Ectodermal cell (in vitro differentiated cells): ENCODE data around the gene SLC30A2.

Source experiments
- H3K27ac ChIP-seq: 2 replicates; pipeline ENCODE4 v1.7.0; 2013; ENCODE audit warnings: mild to moderate bottlenecking, low read depth, low read length; ENCODE audit not compliant: insufficient read depth, poor library complexity, severe bottlenecking
- H3K27me3 ChIP-seq: 2 replicates; pipeline ENCODE4 v1.7.0; 2013; ENCODE audit warnings: mild to moderate bottlenecking, low read length; ENCODE audit not compliant: insufficient read depth, control insufficient read depth, poor library complexity, severe bottlenecking
- H3K36me3 ChIP-seq: one replicate; pipeline ENCODE4 v1.7.0; 2013; ENCODE audit warnings: low read length; ENCODE audit not compliant: control insufficient read depth, insufficient read depth
- H3K4me1 ChIP-seq: one replicate; pipeline ENCODE4 v1.7.0; 2013; ENCODE audit warnings: low read length; ENCODE audit not compliant: control insufficient read depth, insufficient read depth
- H3K4me3 ChIP-seq: 2 replicates; pipeline ENCODE4 v1.7.0; 2013; ENCODE audit warnings: low read depth, low read length, control low read depth; ENCODE audit not compliant: insufficient read depth
- H3K9me3 ChIP-seq: 2 replicates; pipeline ENCODE4 v1.7.0; 2013; ENCODE audit warnings: mild to moderate bottlenecking, low read length, moderate library complexity; ENCODE audit not compliant: control insufficient read depth
- whole genome bisulfite sequencing, 2 experiments: methylation state at CpG; one replicate each; pipeline ENCODE4 v1.1.7; 2013; ENCODE audit warnings: missing lambda C conversion rate in 2 of 2; 5-methylcytosine and 5-hydroxymethylcytosine counted together

SLC30A2 gene

GRCh38 chr1:25999041-25999800 lies 46.7 kb downstream of the SLC30A2 start:
- H3K9me3 ChIP-seq: no peaks in the 10 kb centered on the region
- no peaks in the 10 kb centered on the region for H3K36me3 ChIP-seq
- 89 to 91% methylated on average over 18 of the region's 18 CpGs for WGBS, 2 experiments
- peaks cover 9% of the 10 kb centered on the region for H3K4me1 ChIP-seq
- H3K4me3 ChIP-seq: no peak overlapping the region
- no peaks in the 10 kb centered on the region for H3K27me3 ChIP-seq
- H3K27ac ChIP-seq: no peak overlapping the region

- peak within 1 kb of the TSS; percentile 69 for H3K4me3 ChIP-seq
- no peaks in the 10 kb centered on the region for H3K36me3 ChIP-seq
- H3K27me3 ChIP-seq: no peaks in the 10 kb centered on the region
- H3K9me3 ChIP-seq: no peaks in the 10 kb centered on the region
- H3K27ac ChIP-seq: peak within 1 kb of the TSS; percentile 58
- 4 to 5% methylated on average over 45 to 47 of the region's 47 CpGs for WGBS, 2 experiments
- peaks cover 9% of the 10 kb centered on the region for H3K4me1 ChIP-seq
Observed at GRCh38 chr1:25997828-25998761, 47.8 kb downstream of the SLC30A2 start, which contains the start of gene PAFAH2. PAFAH2 (minus strand) TSS chr1:25998063; CDS start chr1:25990816, 7,247 bp downstream.

- H3K4me1 ChIP-seq: peaks cover 9% of the 10 kb centered on the region
- no peaks in the 10 kb centered on the region for H3K27me3 ChIP-seq
- no peaks in the 10 kb centered on the region for H3K9me3 ChIP-seq
- peak overlapping the region; percentile 58 for H3K27ac ChIP-seq
- 23 to 24% methylated on average over 13 of the region's 13 CpGs for WGBS, 2 experiments
- H3K36me3 ChIP-seq: no peaks in the 10 kb centered on the region
- peak overlapping the region; percentile 69 for H3K4me3 ChIP-seq
Observed at GRCh38 chr1:25996966-25997827, 48.7 kb downstream of the SLC30A2 start.

- WGBS, 2 experiments: 90 to 98% methylated on average over 3 of the region's 3 CpGs
- Histone ChIP-seq H3K9me3 (no peaks in the 10 kb centered on the region), H3K36me3 (no peaks in the 10 kb centered on the region), H3K4me3 (no peak overlapping the region), H3K4me1 (peaks cover 9% of the 10 kb centered on the region), H3K27ac (no peak overlapping the region), H3K27me3 (no peaks in the 10 kb centered on the region)
Observed at GRCh38 chr1:25994402-25995150, 51.3 kb downstream of the SLC30A2 start.

GRCh38 chr1:25993197-25993951 lies 52.5 kb downstream of the SLC30A2 start:
- H3K4me1 ChIP-seq: peaks cover 2% of the 10 kb centered on the region
- H3K4me3 ChIP-seq: no peak overlapping the region
- H3K36me3 ChIP-seq: no peaks in the 10 kb centered on the region
- H3K9me3 ChIP-seq: no peaks in the 10 kb centered on the region
- no peaks in the 10 kb centered on the region for H3K27me3 ChIP-seq
- WGBS, 2 experiments: 79 to 80% methylated on average over 8 of the region's 8 CpGs
- no peak overlapping the region for H3K27ac ChIP-seq

- no peak overlapping the region for H3K27ac ChIP-seq
- no peaks in the 10 kb centered on the region for H3K27me3 ChIP-seq
- WGBS, 2 experiments: 97 to 98% methylated on average over 9 of the region's 9 CpGs
- no peaks in the 10 kb centered on the region for H3K4me1 ChIP-seq
- H3K36me3 ChIP-seq: peaks cover 4% of the 10 kb centered on the region
- no peak overlapping the region for H3K4me3 ChIP-seq
- no peaks in the 10 kb centered on the region for H3K9me3 ChIP-seq
Observed at GRCh38 chr1:25992689-25993171, 53.2 kb downstream of the SLC30A2 start.

- 91 to 94% methylated on average over 5 of the region's 5 CpGs for WGBS, 2 experiments
- Histone ChIP-seq H3K27ac (no peak overlapping the region), H3K27me3 (no peaks in the 10 kb centered on the region), H3K36me3 (peaks cover 4% of the 10 kb centered on the region), H3K9me3 (no peaks in the 10 kb centered on the region), H3K4me3 (no peak overlapping the region), H3K4me1 (no peaks in the 10 kb centered on the region)
Observed at GRCh38 chr1:25991937-25992688, 53.8 kb downstream of the SLC30A2 start.

- 90 to 91% methylated on average over 14 to 15 of the region's 15 CpGs for WGBS, 2 experiments
- Histone ChIP-seq H3K9me3 (no peaks in the 10 kb centered on the region), H3K27ac (no peak overlapping the region)
Observed at GRCh38 chr1:25990702-25991395, 55.1 kb downstream of the SLC30A2 start.

More at GRCh38 chr1:25990702-25991395, 55.1 kb downstream of the SLC30A2 start:
- Histone ChIP-seq H3K36me3 (peaks cover 6% of the 10 kb centered on the region), H3K27me3 (no peaks in the 10 kb centered on the region), H3K4me1 (no peaks in the 10 kb centered on the region), H3K4me3 (no peak overlapping the region)
